Sigmoid colon (tissue), 7 donors: ENCODE data around the gene TMEM253. TPM values are rescaled to one million over a fixed set of nuclear protein-coding genes. Genes with fewer than 3 reads are reported as not detected.

Source experiments
- polyA plus RNA-seq, 3 donors: library from polyadenylated mRNA; stranded (reverse); fragments of 200-250 nt; gene quantifications; one replicate each; pipeline ENCODE4 v1.2.3, GENCODE V29; 2013
- small RNA-seq, 3 donors: library from RNA; depleted of rRNA; stranded (forward); fragments of <200 nt; gene quantifications; one replicate each; pipeline ENCODE3, GENCODE V24; 2016
- total RNA-seq, 4 donors: library from RNA; depleted of rRNA; stranded (reverse); fragments of >200 nt; gene quantifications; one replicate each; pipeline ENCODE4 v1.1.0, GENCODE V29; 2016
- donor health status: healthy with polysubstance abuse.
- donor health status: Bipolar disorder and iron deficiency.
- donor health status: healthy.

TMEM253 gene
- total and polyA plus RNA-seq, 7 donors, result 1.1 to 28.4 (median 14.3) TPM; not detected in 3

Small RNA genes lying within 50 kb of the gene (small RNA-seq; reads per million reads assigned to genes)
- 0 reads per million in 3 donors for gene RNU6-252P

Other genes with a start within 250 kb of the TMEM253 start
- 1 to 10 TPM in 1 of 4 donors, not detected in 3; 2.6 TPM for gene RNASE3, start 209.7 kb upstream of the TMEM253 start, total RNA-seq
- not detected for gene RNASE3, start 209.7 kb upstream of the TMEM253 start, polyA plus RNA-seq
- 10 to 100 TPM in 1 of 4 donors, 1 to 10 TPM in 2, not detected in 1; 2.1 to 14.3 (median 2.9) TPM for gene RNASE2, start 145.6 kb upstream of the TMEM253 start, total RNA-seq
- 1 to 10 TPM in 2 of 3 donors, not detected in 1; 3.1 to 3.2 TPM for gene RNASE2, start 145.6 kb upstream of the TMEM253 start, polyA plus RNA-seq
- gene METTL17, start 111.1 kb upstream of the TMEM253 start, total RNA-seq, result 100 to 1,000 TPM in 1 of 4 donors, 10 to 100 TPM in 3; 72.9 to 103 (median 90.0) TPM
- gene METTL17, start 111.1 kb upstream of the TMEM253 start, polyA plus RNA-seq, result 10 to 100 TPM; 24.0 to 76.4 (median 25.2) TPM
- not detected for gene SLC39A2, start 101.8 kb upstream of the TMEM253 start, total RNA-seq
- 1 to 10 TPM in 1 of 3 donors, not detected in 2; 1.2 TPM for gene SLC39A2, start 101.8 kb upstream of the TMEM253 start, polyA plus RNA-seq
- gene NDRG2, start 76.0 kb upstream of the TMEM253 start, total RNA-seq, result 100 to 1,000 TPM; 184 to 276 (median 235) TPM
- 100 to 1,000 TPM; 114 to 199 (median 141) TPM for gene NDRG2, start 76.0 kb upstream of the TMEM253 start, polyA plus RNA-seq
- not detected for gene TPPP2, start 70.8 kb upstream of the TMEM253 start, total RNA-seq
- gene TPPP2, start 70.8 kb upstream of the TMEM253 start, polyA plus RNA-seq, result under 1 TPM in 1 of 3 donors, not detected in 2; 0.36 TPM
- not detected for gene RNASE13, start 66.3 kb upstream of the TMEM253 start, total RNA-seq
- gene RNASE13, start 66.3 kb upstream of the TMEM253 start, polyA plus RNA-seq, result not detected
- not detected for gene RNASE7, start 58.7 kb upstream of the TMEM253 start, total RNA-seq
- gene RNASE7, start 58.7 kb upstream of the TMEM253 start, polyA plus RNA-seq, result under 1 TPM in 1 of 3 donors, not detected in 2; 0.10 TPM
- not detected for gene RNASE8, start 43.2 kb upstream of the TMEM253 start, total RNA-seq
- gene RNASE8, start 43.2 kb upstream of the TMEM253 start, polyA plus RNA-seq, result not detected
- 10 to 100 TPM; 15.0 to 48.5 (median 17.4) TPM for gene ARHGEF40, start 30.8 kb upstream of the TMEM253 start, total RNA-seq
- gene ARHGEF40, start 30.8 kb upstream of the TMEM253 start, polyA plus RNA-seq, result 10 to 100 TPM; 12.5 to 26.5 (median 18.0) TPM
- gene ZNF219, start 2.4 kb upstream of the TMEM253 start, total RNA-seq, result 10 to 100 TPM; 38.2 to 89.7 (median 65.0) TPM
- 10 to 100 TPM; 27.6 to 52.9 (median 29.4) TPM for gene ZNF219, start 2.4 kb upstream of the TMEM253 start, polyA plus RNA-seq
- not detected for gene OR5AU1, start 55.0 kb downstream of the TMEM253 start, total RNA-seq
- gene OR5AU1, start 55.0 kb downstream of the TMEM253 start, polyA plus RNA-seq, result not detected
- gene HNRNPC, start 168.4 kb downstream of the TMEM253 start, total RNA-seq, result 100 to 1,000 TPM; 365 to 449 (median 404) TPM
- 100 to 1,000 TPM; 369 to 645 (median 419) TPM for gene HNRNPC, start 168.4 kb downstream of the TMEM253 start, polyA plus RNA-seq
- under 1 TPM in 1 of 4 donors, not detected in 3; 0.27 TPM for gene RPGRIP1, start 179.0 kb downstream of the TMEM253 start, total RNA-seq
- under 1 TPM; 0.25 to 0.60 (median 0.46) TPM for gene RPGRIP1, start 179.0 kb downstream of the TMEM253 start, polyA plus RNA-seq